Mucosa of rectum (tissue), 2 donors: ENCODE data around the gene ANAPC10.

ENCODE experiments used
- H3K27ac ChIP-seq, 2 donors: one replicate each; pipeline ENCODE4 v1.7.0; 2013; ENCODE audit warnings: inconsistent platforms in 2 of 2, low read depth in 2 of 2, low read length in 2 of 2
- H3K27me3 ChIP-seq, 2 donors: one replicate each; pipeline ENCODE4 v1.7.0; 2013; ENCODE audit warnings: low read length in 2 of 2; ENCODE audit not compliant: control insufficient read depth in 2 of 2, insufficient read depth in 2 of 2
- H3K36me3 ChIP-seq, 2 donors: one replicate each; pipeline ENCODE4 v1.7.0; 2013; ENCODE audit warnings: low read length in 2 of 2; ENCODE audit not compliant: control insufficient read depth in 2 of 2, insufficient read depth in 2 of 2
- H3K4me1 ChIP-seq, 2 donors: one replicate each; pipeline ENCODE4 v1.7.0; 2013; ENCODE audit warnings: low read length in 2 of 2, mild to moderate bottlenecking in 1 of 2; ENCODE audit not compliant: control insufficient read depth in 2 of 2, insufficient read depth in 2 of 2
- H3K4me3 ChIP-seq, 2 donors: one replicate each; pipeline ENCODE4 v1.7.0; 2013; ENCODE audit warnings: low read length in 2 of 2
- H3K9ac ChIP-seq, 2 donors: one replicate each; pipeline ENCODE4 v1.7.0; 2013; ENCODE audit warnings: low read length in 2 of 2, low read depth in 1 of 2, mild to moderate bottlenecking in 1 of 2
- H3K9me3 ChIP-seq, 2 donors: one replicate each; pipeline ENCODE4 v1.7.0; 2013; ENCODE audit warnings: low read length in 2 of 2; ENCODE audit not compliant: control insufficient read depth in 2 of 2
- donor health status: healthy.
- donor health status: Normal muscosa, but diverticular disease.

The ANAPC10 gene

DNA sequence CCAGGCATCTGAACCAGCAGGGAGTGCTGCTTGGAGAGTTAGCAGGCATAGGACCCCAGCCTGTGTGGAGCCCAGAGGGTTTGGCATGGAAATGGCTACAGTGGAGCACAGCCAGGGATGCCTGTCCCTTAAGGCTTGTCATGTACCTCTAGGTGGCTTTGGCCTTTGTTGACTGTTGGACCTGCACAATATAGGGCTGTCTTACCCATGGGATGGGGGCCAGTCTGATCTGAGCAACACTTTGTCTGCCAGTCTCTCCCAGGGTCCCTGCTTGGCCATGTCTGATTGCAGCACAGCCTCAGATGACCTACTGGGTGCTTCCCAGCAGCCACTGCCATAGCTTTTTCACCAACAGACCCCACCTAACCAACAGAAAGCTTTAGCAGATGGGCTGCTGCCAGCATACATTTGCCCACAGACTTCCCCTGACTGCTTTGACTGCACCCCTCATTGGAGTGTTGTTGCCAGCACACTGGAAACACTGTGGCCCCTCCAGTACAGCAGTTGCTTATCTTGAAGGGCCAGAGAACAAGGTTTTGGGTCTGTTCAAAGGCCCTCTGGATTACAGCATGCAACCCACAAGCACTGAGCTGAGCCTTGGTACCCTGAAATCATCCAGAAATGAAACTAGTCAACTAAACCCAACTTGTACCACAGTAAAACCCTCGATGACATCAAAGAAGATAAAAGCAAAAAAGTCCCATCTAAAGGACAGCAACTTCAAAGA lies 22.1 kb downstream of the ANAPC10 start:
- no peaks in the 10 kb centered on the region for H3K9me3 ChIP-seq

DNA sequence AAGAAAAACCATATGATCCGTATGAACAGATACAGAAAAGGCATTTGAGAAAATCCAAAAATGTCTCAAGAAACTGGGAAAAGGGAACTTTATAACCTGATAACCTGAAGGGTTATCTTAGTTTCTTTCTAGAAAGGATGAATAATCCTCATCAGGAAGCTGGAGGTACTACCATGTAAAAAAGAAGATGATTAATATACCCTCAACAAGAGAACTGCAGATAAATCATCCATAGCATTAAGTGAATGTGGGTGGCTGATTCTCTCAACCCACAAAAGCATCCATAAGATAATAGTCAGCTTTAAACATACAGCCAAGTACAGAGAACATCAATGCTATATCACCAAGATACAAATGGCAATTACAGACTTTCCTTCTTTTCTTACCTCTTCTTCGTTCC lies 26.4 kb downstream of the ANAPC10 start:
- no peak overlapping the region for H3K4me3 ChIP-seq
- H3K4me1 ChIP-seq: no peaks in the 10 kb centered on the region
- no peak overlapping the region for H3K9ac ChIP-seq
- no peaks in the 10 kb centered on the region for H3K27me3 ChIP-seq
- H3K36me3 ChIP-seq: no peaks in the 10 kb centered on the region
- no peak overlapping the region for H3K27ac ChIP-seq
- H3K9me3 ChIP-seq: no peaks in the 10 kb centered on the region

More for the DNA sequence above, 22.1 kb downstream of the ANAPC10 start:
- Histone ChIP-seq H3K9ac (no peak overlapping the region), H3K4me1 (no peaks in the 10 kb centered on the region), H3K27ac (no peak overlapping the region), H3K4me3 (no peak overlapping the region), H3K27me3 (no peaks in the 10 kb centered on the region), H3K36me3 (peaks cover 0 to 5% of the 10 kb centered on the region in 2 donors)

DNA sequence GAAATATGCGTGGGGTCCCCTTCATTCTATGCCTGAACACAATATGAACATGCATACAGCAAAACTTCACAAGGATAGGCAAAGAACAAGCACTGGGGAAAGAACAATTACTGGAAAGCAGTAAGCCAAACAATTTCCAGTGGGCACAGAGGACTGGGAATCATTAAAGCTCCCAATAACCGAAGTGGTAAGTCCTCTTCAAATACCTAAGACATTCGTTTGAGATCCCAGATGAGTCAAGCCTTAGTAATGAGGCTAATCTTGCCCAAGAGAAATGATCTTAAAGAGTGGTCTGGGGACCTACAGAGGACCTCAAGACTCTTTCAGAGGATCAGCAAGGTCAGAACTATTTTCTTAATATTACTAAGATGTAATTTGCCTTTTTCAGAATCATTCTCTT lies 28.6 kb downstream of the ANAPC10 start:
- no peak overlapping the region for H3K9ac ChIP-seq
- no peaks in the 10 kb centered on the region for H3K9me3 ChIP-seq
- H3K4me1 ChIP-seq: no peaks in the 10 kb centered on the region
- H3K36me3 ChIP-seq: no peaks in the 10 kb centered on the region
- H3K27me3 ChIP-seq: no peaks in the 10 kb centered on the region
- no peak overlapping the region for H3K27ac ChIP-seq
- H3K4me3 ChIP-seq: no peak overlapping the region

DNA sequence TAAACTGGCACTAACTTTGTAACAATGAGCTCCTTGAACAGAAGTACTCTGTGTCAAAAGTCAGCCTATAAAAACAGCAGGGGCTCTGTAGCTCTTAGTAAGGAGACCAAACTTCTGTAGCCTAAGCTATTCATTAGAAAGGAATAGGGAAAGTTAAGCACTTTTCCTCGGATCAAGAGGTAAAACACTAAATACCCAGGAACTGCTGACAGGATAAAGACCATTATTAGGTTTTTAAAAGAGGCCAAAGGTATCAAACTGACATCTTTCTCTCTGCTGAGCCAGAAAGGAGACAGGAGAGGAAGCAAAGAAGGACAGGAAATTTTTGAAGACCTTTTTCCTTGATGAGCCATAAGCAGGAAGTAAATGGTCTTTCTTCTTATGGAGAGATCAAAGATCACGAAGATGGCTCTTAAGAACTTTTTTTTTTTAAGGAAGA lies 31.9 kb downstream of the ANAPC10 start:
- H3K36me3 ChIP-seq: peaks cover 0 to 7% of the 10 kb centered on the region in 2 donors
- no peaks in the 10 kb centered on the region for H3K27me3 ChIP-seq
- peak overlapping the region in 1 of 2 donors; percentile 48 for H3K9ac ChIP-seq
- H3K4me1 ChIP-seq: no peaks in the 10 kb centered on the region
- peak overlapping the region in 1 of 2 donors; percentile 5 for H3K4me3 ChIP-seq
- peak overlapping the region; percentile 59 to 64 for H3K27ac ChIP-seq
- H3K9me3 ChIP-seq: no peaks in the 10 kb centered on the region

- peaks cover 0 to 7% of the 10 kb centered on the region in 2 donors for H3K36me3 ChIP-seq
- H3K9ac ChIP-seq: no peak overlapping the region
- no peak overlapping the region for H3K27ac ChIP-seq
Observed at GRCh38 chr4:145061318-145061920, 36.6 kb downstream of the ANAPC10 start.

GRCh38 chr4:145058256-145058655 lies 39.7 kb downstream of the ANAPC10 start:
- Histone ChIP-seq H3K4me1 (no peaks in the 10 kb centered on the region), H3K27ac (no peak overlapping the region), H3K36me3 (peaks cover 0 to 4% of the 10 kb centered on the region in 2 donors), H3K9me3 (no peaks in the 10 kb centered on the region), H3K9ac (no peak overlapping the region), H3K27me3 (no peaks in the 10 kb centered on the region), H3K4me3 (no peak overlapping the region)

More at GRCh38 chr4:145061318-145061920, 36.6 kb downstream of the ANAPC10 start:
- H3K9me3 ChIP-seq: no peaks in the 10 kb centered on the region
- H3K4me3 ChIP-seq: no peak overlapping the region
- no peaks in the 10 kb centered on the region for H3K27me3 ChIP-seq
- H3K4me1 ChIP-seq: no peaks in the 10 kb centered on the region

DNA sequence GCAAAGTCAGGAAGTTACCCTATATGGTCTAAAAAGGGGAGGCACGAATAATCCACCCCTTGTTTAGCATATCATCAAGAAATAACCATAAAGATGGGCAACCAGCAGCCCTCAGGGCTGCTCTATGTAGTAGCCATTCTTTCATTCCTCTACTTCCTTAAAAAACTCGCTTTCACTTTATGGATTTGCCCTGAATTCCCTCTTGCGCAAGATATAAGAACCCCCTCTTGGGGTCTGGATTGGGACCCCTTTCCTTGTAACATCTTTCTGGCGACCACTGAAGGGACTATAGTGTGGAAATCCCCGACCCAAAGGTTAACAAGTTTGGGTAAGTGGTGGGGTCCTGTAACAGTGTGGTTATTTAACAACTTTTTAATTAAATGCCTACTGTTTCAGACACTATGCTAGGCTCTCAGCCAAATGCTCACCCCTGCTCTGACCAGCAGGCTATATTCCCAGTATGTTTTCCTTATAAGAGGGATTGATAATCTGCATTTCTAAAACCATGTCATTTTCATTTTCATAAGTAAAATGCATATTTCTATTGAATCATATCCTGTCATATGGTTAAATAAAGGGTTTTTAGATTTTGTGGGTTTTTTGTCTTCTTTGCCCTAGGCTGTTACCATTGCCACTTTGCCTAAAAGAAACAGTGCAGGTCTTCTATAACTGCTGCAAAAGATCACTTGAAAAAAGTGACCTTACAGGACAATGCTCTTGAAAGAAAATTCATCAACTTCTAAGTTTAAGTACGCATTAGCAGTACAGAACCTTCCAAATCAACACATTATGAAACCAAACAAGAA lies 41.5 kb downstream of the ANAPC10 start:
- Histone ChIP-seq H3K9me3 (no peaks in the 10 kb centered on the region), H3K27ac (no peak overlapping the region), H3K9ac (no peak overlapping the region), H3K4me3 (no peak overlapping the region), H3K4me1 (no peaks in the 10 kb centered on the region), H3K36me3 (no peaks in the 10 kb centered on the region), H3K27me3 (no peaks in the 10 kb centered on the region)

DNA sequence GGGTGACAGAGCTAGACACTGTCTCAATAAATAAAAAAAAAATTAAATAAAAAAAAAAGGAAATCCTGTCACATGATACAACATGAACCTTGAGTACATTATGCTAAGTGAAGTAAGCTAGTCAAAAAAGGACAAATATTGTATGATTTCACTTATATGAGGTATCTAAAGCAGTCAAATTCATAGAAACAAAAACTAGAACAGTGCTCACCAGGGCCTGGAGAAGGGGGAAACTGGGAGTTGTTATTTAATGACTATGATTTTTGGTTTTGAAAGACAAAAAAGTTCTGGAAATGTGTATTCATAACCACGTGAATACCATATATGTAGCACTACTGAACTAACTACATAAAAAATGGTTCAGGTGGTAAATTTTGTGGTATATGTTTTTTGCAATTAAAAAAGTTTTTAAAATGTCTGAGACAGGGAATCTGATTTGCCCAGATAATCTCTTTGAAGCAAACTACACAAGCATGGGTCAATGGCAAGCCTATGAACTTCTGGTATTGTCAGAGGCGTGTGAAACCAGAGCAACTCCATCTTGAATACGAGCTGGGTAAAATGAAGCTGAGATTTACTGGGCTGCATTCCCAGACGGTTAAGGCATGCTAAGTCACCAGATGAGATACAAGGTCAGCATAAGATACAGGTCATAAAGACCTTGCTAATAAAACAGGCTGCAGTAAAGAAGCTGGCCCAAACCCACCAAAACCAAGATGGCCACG lies 42.3 kb downstream of the ANAPC10 start:
- H3K4me3 ChIP-seq: no peak overlapping the region
- H3K4me1 ChIP-seq: no peaks in the 10 kb centered on the region
- H3K9me3 ChIP-seq: no peaks in the 10 kb centered on the region
- H3K27ac ChIP-seq: no peak overlapping the region
- no peaks in the 10 kb centered on the region for H3K27me3 ChIP-seq
- H3K36me3 ChIP-seq: peaks cover 0 to 1% of the 10 kb centered on the region in 2 donors
- no peak overlapping the region for H3K9ac ChIP-seq

- no peaks in the 10 kb centered on the region for H3K9me3 ChIP-seq
- H3K9ac ChIP-seq: no peak overlapping the region
- H3K4me1 ChIP-seq: no peaks in the 10 kb centered on the region
- peaks cover 0 to 6% of the 10 kb centered on the region in 2 donors for H3K36me3 ChIP-seq
- H3K4me3 ChIP-seq: no peak overlapping the region
- H3K27ac ChIP-seq: no peak overlapping the region
- H3K27me3 ChIP-seq: no peaks in the 10 kb centered on the region
Observed at GRCh38 chr4:145049241-145049640, 48.8 kb downstream of the ANAPC10 start.
